GM12878 (cell line): ENCODE results near the gene HCN3. TPM values are rescaled to one million over a fixed set of nuclear protein-coding genes. Genes with fewer than 3 reads are reported as not detected.

Source experiments
- BCL11A ChIP-seq: IDR thresholded peaks from 2 replicates; pipeline ENCODE4 v1.6.1; 2011; ENCODE audit warnings: low read depth, low read length
- BRCA1 ChIP-seq: IDR thresholded peaks from 2 replicates; pipeline ENCODE4 v1.6.1; 2011; ENCODE audit warnings: low read depth, low read length, improper control_type of control experiment
- CREB1 ChIP-seq: IDR thresholded peaks from 2 replicates; pipeline ENCODE4 v1.6.1; 2012; ENCODE audit warnings: low read depth, mild to moderate bottlenecking, inconsistent platforms
- ESRRA ChIP-seq: IDR thresholded peaks from 2 replicates; pipeline ENCODE4 v1.6.1; 2012; ENCODE audit warnings: mild to moderate bottlenecking, low read length, improper control_type of control experiment
- FOXM1 ChIP-seq: IDR thresholded peaks from 2 replicates; pipeline ENCODE4 v1.6.1; 2012; ENCODE audit warnings: low read depth, mild to moderate bottlenecking, inconsistent platforms, low read length, moderate library complexity
- GATAD2B ChIP-seq: fragments of 450-650 bp; conservative IDR thresholded peaks from 2 replicates; pipeline ENCODE4 v1.6.1; 2017; ENCODE audit warnings: low read depth, mild to moderate bottlenecking, moderate library complexity
- MEF2B ChIP-seq: fragments of 450-650 bp; IDR thresholded peaks from 2 replicates; pipeline ENCODE4 v1.6.1; 2018; ENCODE audit warnings: mild to moderate bottlenecking, moderate library complexity; ENCODE audit not compliant: partially characterized antibody, poor library complexity, severe bottlenecking
- MTA2 ChIP-seq: fragments of 450-650 bp; IDR thresholded peaks from 2 replicates; pipeline ENCODE4 v1.6.1; 2016; ENCODE audit warnings: low read depth, mild to moderate bottlenecking, moderate library complexity
- NFIC ChIP-seq: IDR thresholded peaks from 2 replicates; pipeline ENCODE4 v1.6.1; 2012; ENCODE audit warnings: low read depth, mild to moderate bottlenecking, inconsistent platforms, low read length, moderate library complexity
- NFYB ChIP-seq: IDR thresholded peaks from 2 replicates; pipeline ENCODE4 v1.6.1; 2011; ENCODE audit warnings: low read depth, mild to moderate bottlenecking, low read length, improper control_type of control experiment, moderate library complexity; ENCODE audit not compliant: insufficient read depth
- NR2C2 ChIP-seq: IDR thresholded peaks from 2 replicates; pipeline ENCODE4 v1.6.1; 2011; ENCODE audit warnings: borderline replicate concordance, low read depth; ENCODE audit not compliant: control insufficient read depth, insufficient read length
- PML ChIP-seq: IDR thresholded peaks from 2 replicates; pipeline ENCODE4 v1.6.1; 2012; ENCODE audit warnings: low read length, inconsistent platforms
- RB1 ChIP-seq: fragments of 450-650 bp; formaldehyde crosslinking; IDR thresholded peaks from 2 replicates; pipeline ENCODE4 v1.6.1; 2017; ENCODE audit warnings: mild to moderate bottlenecking, borderline replicate concordance
- STAT3 ChIP-seq: IDR thresholded peaks from 2 replicates; pipeline ENCODE4 v1.6.1; 2011; ENCODE audit warnings: low read depth, low read length, improper control_type of control experiment
- SUZ12 ChIP-seq: fragments of 200-600 bp; sonication (generic); IDR thresholded peaks from one replicate; pipeline ENCODE4 v1.6.1; 2018; ENCODE audit warnings: antibody characterized with exemption, mild to moderate bottlenecking; ENCODE audit not compliant: unreplicated experiment
- YBX1 ChIP-seq: fragments of 450-650 bp; IDR thresholded peaks from 2 replicates; pipeline ENCODE4 v1.6.1; 2016; ENCODE audit warnings: antibody characterized with exemption
- ZBED1 ChIP-seq: IDR thresholded peaks from 2 replicates; pipeline ENCODE4 v1.6.1; 2016; ENCODE audit warnings: borderline replicate concordance
- ZNF24 ChIP-seq: fragments of 450-650 bp; IDR thresholded peaks from 2 replicates; pipeline ENCODE4 v1.6.1; 2017; ENCODE audit warnings: antibody characterized with exemption, mild to moderate bottlenecking
- polyA plus RNA-seq, 11 experiments: library from polyadenylated mRNA; depleted of rRNA in 4 of 11; unstranded in 6 of 11; stranded (reverse) in 5 of 11; fragments of >200 nt; fragmentation: Nextera tagmentation in 4 of 11; fragmentation: Illumina TruSeq in 1 of 11; extraction: Ambion mirVana in 4 of 11; extraction: Trizol in 1 of 11; gene quantifications; 1 replicate in 1 of 11; 2 replicates in 10 of 11; pipeline versions ENCODE4 v1.2.1 to v1.2.3, GENCODE V29; 2011 to 2016; ENCODE audit warnings: inconsistent platforms in 2 of 11, missing spikeins in 2 of 11, low read depth in 1 of 11
- total RNA-seq, 4 experiments: library from RNA; depleted of rRNA in 3 of 4; stranded (reverse); fragments of >200 nt in 3 of 4; fragmentation: Illumina TruSeq in 1 of 4; extraction: Trizol in 1 of 4; gene quantifications; 2 replicates each; pipeline versions ENCODE4 v1.2.1 to v1.2.3, GENCODE V29; 2013 to 2021
- TF ChIP-seq, protein P1 (sequence below): fragments of 150-350 bp; IDR thresholded peaks from 2 replicates; pipeline ENCODE4 v1.6.1; 2014; ENCODE audit warnings: mild to moderate bottlenecking, low read depth, low read length
- TF ChIP-seq, protein P2 (sequence below): IDR thresholded peaks from 2 replicates; pipeline ENCODE4 v1.6.1; 2012; ENCODE audit warnings: mild to moderate bottlenecking, low read depth, low read length
- TF ChIP-seq, protein P3 (sequence below): IDR thresholded peaks from 2 replicates; pipeline ENCODE4 v1.6.1; 2011; ENCODE audit warnings: borderline replicate concordance, low read depth, mild to moderate bottlenecking, moderate library complexity, mixed read lengths, low read length; ENCODE audit not compliant: insufficient read depth; ENCODE audit errors: extremely low read length
- TF ChIP-seq, protein P4 (sequence below): fragments of 150-350 bp; IDR thresholded peaks from 2 replicates; pipeline ENCODE4 v1.6.1; 2016; ENCODE audit warnings: low read depth, low read length

The HCN3 gene
- total and polyA plus RNA-seq, 10 of the 15 experiments (the other 5 are each of a cell fraction or from before 2014, with no cell fraction given) = 0.08 to 4.1 (median 1.8) TPM

DNA sequence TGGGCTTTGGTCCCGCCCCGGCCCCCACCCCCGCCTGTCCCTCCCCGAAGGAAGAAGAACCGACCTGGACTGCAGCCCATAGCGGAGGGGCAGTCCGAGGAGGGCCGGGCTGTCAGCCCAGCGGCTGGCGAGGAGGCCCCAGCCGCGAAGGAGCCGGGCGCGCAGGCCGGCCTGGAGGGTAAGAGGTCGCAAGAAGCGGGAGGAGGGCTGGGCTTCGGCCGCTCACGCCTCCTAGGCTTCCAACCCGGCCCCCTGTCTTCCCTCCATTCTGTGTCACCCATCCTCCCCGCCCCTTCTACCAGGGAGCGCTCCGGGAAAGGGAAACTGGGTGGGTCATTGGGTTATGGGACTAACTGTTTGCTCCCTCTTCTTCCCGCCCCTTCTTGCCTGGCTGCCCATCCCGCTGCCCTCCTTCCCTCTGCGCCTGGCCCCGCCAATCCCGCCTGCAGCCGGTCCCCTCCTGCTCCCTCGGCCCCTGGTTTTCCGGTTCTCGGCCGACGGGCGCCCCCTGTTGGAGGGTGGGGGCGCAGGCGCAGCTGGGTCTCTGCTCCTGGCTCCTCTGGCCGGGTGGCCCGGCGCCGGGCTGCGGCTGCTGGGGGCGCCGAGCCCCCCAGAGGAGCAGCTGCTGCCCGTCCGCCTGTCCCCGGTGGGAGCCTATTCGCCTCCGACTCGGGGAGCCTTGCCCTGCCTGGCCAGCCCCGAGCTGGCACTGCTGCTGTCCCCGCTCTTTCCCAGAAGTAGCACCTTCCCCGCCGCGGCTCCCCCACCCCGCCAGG is 45.9 kb downstream of the HCN3 start (continued):
- TF ChIP-seq SUZ12 (no peak), ZBED1 (no peak), STAT3 (no peak), YBX1 (no peak), MEF2B (no peak), NR2C2 (no peak), ZNF24 (0 out of 2 replicates have a peak, but pooled peaks have one; percentile 20), PML (no peak), BCL11A (no peak), ESRRA (no peak), BRCA1 (no peak), NFIC (no peak), MTA2 (no peak), GATAD2B (peak; percentile 59), RB1 (peak; percentile 83; the same call in 1 of the 2 replicates), FOXM1 (no peak), NFYB (no peak), CREB1 (no peak)
- TF ChIP-seq, protein P1, sequence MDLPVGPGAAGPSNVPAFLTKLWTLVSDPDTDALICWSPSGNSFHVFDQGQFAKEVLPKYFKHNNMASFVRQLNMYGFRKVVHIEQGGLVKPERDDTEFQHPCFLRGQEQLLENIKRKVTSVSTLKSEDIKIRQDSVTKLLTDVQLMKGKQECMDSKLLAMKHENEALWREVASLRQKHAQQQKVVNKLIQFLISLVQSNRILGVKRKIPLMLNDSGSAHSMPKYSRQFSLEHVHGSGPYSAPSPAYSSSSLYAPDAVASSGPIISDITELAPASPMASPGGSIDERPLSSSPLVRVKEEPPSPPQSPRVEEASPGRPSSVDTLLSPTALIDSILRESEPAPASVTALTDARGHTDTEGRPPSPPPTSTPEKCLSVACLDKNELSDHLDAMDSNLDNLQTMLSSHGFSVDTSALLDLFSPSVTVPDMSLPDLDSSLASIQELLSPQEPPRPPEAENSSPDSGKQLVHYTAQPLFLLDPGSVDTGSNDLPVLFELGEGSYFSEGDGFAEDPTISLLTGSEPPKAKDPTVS = no peak
- TF ChIP-seq, protein P2, sequence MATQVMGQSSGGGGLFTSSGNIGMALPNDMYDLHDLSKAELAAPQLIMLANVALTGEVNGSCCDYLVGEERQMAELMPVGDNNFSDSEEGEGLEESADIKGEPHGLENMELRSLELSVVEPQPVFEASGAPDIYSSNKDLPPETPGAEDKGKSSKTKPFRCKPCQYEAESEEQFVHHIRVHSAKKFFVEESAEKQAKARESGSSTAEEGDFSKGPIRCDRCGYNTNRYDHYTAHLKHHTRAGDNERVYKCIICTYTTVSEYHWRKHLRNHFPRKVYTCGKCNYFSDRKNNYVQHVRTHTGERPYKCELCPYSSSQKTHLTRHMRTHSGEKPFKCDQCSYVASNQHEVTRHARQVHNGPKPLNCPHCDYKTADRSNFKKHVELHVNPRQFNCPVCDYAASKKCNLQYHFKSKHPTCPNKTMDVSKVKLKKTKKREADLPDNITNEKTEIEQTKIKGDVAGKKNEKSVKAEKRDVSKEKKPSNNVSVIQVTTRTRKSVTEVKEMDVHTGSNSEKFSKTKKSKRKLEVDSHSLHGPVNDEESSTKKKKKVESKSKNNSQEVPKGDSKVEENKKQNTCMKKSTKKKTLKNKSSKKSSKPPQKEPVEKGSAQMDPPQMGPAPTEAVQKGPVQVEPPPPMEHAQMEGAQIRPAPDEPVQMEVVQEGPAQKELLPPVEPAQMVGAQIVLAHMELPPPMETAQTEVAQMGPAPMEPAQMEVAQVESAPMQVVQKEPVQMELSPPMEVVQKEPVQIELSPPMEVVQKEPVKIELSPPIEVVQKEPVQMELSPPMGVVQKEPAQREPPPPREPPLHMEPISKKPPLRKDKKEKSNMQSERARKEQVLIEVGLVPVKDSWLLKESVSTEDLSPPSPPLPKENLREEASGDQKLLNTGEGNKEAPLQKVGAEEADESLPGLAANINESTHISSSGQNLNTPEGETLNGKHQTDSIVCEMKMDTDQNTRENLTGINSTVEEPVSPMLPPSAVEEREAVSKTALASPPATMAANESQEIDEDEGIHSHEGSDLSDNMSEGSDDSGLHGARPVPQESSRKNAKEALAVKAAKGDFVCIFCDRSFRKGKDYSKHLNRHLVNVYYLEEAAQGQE = no peak
- TF ChIP-seq, protein P3, sequence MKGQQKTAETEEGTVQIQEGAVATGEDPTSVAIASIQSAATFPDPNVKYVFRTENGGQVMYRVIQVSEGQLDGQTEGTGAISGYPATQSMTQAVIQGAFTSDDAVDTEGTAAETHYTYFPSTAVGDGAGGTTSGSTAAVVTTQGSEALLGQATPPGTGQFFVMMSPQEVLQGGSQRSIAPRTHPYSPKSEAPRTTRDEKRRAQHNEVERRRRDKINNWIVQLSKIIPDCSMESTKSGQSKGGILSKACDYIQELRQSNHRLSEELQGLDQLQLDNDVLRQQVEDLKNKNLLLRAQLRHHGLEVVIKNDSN = no peak
- TF ChIP-seq, protein P4, sequence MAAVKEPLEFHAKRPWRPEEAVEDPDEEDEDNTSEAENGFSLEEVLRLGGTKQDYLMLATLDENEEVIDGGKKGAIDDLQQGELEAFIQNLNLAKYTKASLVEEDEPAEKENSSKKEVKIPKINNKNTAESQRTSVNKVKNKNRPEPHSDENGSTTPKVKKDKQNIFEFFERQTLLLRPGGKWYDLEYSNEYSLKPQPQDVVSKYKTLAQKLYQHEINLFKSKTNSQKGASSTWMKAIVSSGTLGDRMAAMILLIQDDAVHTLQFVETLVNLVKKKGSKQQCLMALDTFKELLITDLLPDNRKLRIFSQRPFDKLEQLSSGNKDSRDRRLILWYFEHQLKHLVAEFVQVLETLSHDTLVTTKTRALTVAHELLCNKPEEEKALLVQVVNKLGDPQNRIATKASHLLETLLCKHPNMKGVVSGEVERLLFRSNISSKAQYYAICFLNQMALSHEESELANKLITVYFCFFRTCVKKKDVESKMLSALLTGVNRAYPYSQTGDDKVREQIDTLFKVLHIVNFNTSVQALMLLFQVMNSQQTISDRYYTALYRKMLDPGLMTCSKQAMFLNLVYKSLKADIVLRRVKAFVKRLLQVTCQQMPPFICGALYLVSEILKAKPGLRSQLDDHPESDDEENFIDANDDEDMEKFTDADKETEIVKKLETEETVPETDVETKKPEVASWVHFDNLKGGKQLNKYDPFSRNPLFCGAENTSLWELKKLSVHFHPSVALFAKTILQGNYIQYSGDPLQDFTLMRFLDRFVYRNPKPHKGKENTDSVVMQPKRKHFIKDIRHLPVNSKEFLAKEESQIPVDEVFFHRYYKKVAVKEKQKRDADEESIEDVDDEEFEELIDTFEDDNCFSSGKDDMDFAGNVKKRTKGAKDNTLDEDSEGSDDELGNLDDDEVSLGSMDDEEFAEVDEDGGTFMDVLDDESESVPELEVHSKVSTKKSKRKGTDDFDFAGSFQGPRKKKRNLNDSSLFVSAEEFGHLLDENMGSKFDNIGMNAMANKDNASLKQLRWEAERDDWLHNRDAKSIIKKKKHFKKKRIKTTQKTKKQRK = no peak
